Measurements from ENCODE around the gene CNTNAP2. TPM values are rescaled to one million over a fixed set of nuclear protein-coding genes. Genes with fewer than 3 reads are reported as not detected.

The CNTNAP2 gene
- total and polyA plus RNA-seq, 4 donors = 0.14 to 2.3 (median 1.1) TPM

- TF ChIP-seq GABPA (IDR thresholded peaks at IDR 0.05 in 1 of 2, conservative IDR thresholded peaks at IDR 0.05 in 1 of 2) = no peak
- TF ChIP-seq ATF3 (IDR thresholded peaks at IDR 0.05) = no peak
- no peak for TF ChIP-seq RXRA (IDR thresholded peaks at IDR 0.05)
- no peak for TF ChIP-seq TAF1 (conservative IDR thresholded peaks at IDR 0.05)
- TF ChIP-seq YY1 (IDR thresholded peaks at IDR 0.05) = no peak
- no peak for TF ChIP-seq EGR1 (IDR thresholded peaks at IDR 0.05; ENCODE audit: low read depth in 2 of 2)
Observed at GRCh38 chr7:147708871-147709270, 1592.3 kb downstream of the CNTNAP2 start (continued).

- Histone ChIP-seq H3K9me3 (ENCODE audit: control insufficient read depth in 4 of 4, low read length in 3 of 4) (peaks cover 0 to 8% (median 0%) of the 10 kb centered on the region in 4 donors), H3K4me3 (ENCODE audit: low read depth in 1 of 3, low read length in 3 of 3) (no peak overlapping the region), H3K27me3 (ENCODE audit: control insufficient read depth in 4 of 4, insufficient read depth in 4 of 4, low read length in 3 of 4) (no peaks in the 10 kb centered on the region), H3K27ac (ENCODE audit: low read depth in 1 of 2, low read length in 2 of 2) (no peak overlapping the region), H3K4me1 (ENCODE audit: control insufficient read depth in 4 of 4, insufficient read depth in 4 of 4, low read length in 3 of 4) (no peaks in the 10 kb centered on the region), H3K36me3 (ENCODE audit: control insufficient read depth in 4 of 4, insufficient read depth in 3 of 4, low read depth in 1 of 4, low read length in 3 of 4) (no peaks in the 10 kb centered on the region), H3K9ac (ENCODE audit: low read depth in 1 of 2, low read length in 2 of 2) (no peak overlapping the region)
- WGBS = 37% methylated on average over 2 of the region's 2 CpGs
- DNase-seq (ENCODE audit: low spot score) = no peak
- no peak for TF ChIP-seq CTCF (IDR thresholded peaks at IDR 0.05; ENCODE audit: low read depth, low read length, missing input control)
Observed at GRCh38 chr7:147711447-147711846, 1594.8 kb downstream of the CNTNAP2 start.

- TF ChIP-seq ZBTB33 (IDR thresholded peaks at IDR 0.05) (no peak), RAD21 (IDR thresholded peaks at IDR 0.05) (no peak), JUND (IDR thresholded peaks at IDR 0.05) (no peak), RXRA (IDR thresholded peaks at IDR 0.05) (no peak), EGR1 (IDR thresholded peaks at IDR 0.05; ENCODE audit: low read depth in 2 of 2) (no peak), SP1 (IDR thresholded peaks at IDR 0.05) (no peak)
- no peaks in the 10 kb centered on the region for H3K4me1 ChIP-seq (ENCODE audit: control insufficient read depth in 4 of 4, insufficient read depth in 4 of 4, low read length in 3 of 4)
- H3K9me3 ChIP-seq (ENCODE audit: control insufficient read depth in 4 of 4, low read length in 3 of 4) = peaks cover 0 to 1% (median 0%) of the 10 kb centered on the region in 4 donors
- WGBS = 55% methylated on average over 6 of the region's 6 CpGs
- no peak for DNase-seq (ENCODE audit: low spot score)
- H3K36me3 ChIP-seq (ENCODE audit: control insufficient read depth in 4 of 4, insufficient read depth in 3 of 4, low read depth in 1 of 4, low read length in 3 of 4) = no peaks in the 10 kb centered on the region
- no peak overlapping the region for H3K27ac ChIP-seq (ENCODE audit: low read depth in 1 of 2, low read length in 2 of 2)
- no peaks in the 10 kb centered on the region for H3K27me3 ChIP-seq (ENCODE audit: control insufficient read depth in 4 of 4, insufficient read depth in 4 of 4, low read length in 3 of 4)
- no peak overlapping the region for H3K9ac ChIP-seq (ENCODE audit: low read depth in 1 of 2, low read length in 2 of 2)
- no peak overlapping the region for H3K4me3 ChIP-seq (ENCODE audit: low read depth in 1 of 3, low read length in 3 of 3)
Observed at GRCh38 chr7:147721962-147722830, 1605.6 kb downstream of the CNTNAP2 start.
